HepG2 (cell line): Measurements from ENCODE around the gene DEPDC5. TPM values are rescaled to one million over a fixed set of nuclear protein-coding genes. Genes with fewer than 3 reads are reported as not detected.

Source experiments
- ATF7 ChIP-seq, 2 experiments: fragments of 450-650 bp in 1 of 2; sonication (generic) in 1 of 2; formaldehyde crosslinking in 1 of 2; IDR thresholded peaks; 2 replicates each; pipeline versions ENCODE4 v1.4.0 to v1.6.1; 2016 to 2020; ENCODE audit warnings: antibody characterized with exemption in 1 of 2, mild to moderate bottlenecking in 1 of 2, missing genetic modification reagents in 1 of 2
- ETV5 ChIP-seq: IDR thresholded peaks from 2 replicates; pipeline ENCODE4 v1.6.1; 2018; ENCODE audit warnings: missing biosample characterization, missing genetic modification reagents, inconsistent platforms, borderline replicate concordance
- HOXA3 ChIP-seq: sonication (generic); formaldehyde crosslinking; IDR thresholded peaks from 2 replicates; pipeline ENCODE4 v1.5.0; 2020; ENCODE audit warnings: missing genetic modification reagents
- HOXD1 ChIP-seq: sonication (generic); formaldehyde crosslinking; IDR thresholded peaks from 2 replicates; pipeline ENCODE4 v1.5.0; 2020; ENCODE audit warnings: missing genetic modification reagents
- ISL2 ChIP-seq: sonication (generic); formaldehyde crosslinking; IDR thresholded peaks from 2 replicates; pipeline ENCODE4 v1.5.0; 2020; ENCODE audit warnings: missing genetic modification reagents
- NFIC ChIP-seq: IDR thresholded peaks from 2 replicates; pipeline ENCODE4 v1.6.1; 2012; ENCODE audit warnings: mild to moderate bottlenecking, low read length, inconsistent platforms
- NR2F1 ChIP-seq, 2 experiments: fragments of 450-650 bp in 1 of 2; formaldehyde crosslinking in 1 of 2; IDR thresholded peaks; 2 replicates each; pipeline versions ENCODE4 v1.5.0 to v1.6.1; 2016 to 2020; ENCODE audit warnings: mild to moderate bottlenecking in 1 of 2, missing compliant biosample characterization in 1 of 2, missing genetic modification reagents in 1 of 2, moderate library complexity in 1 of 2
- POGZ ChIP-seq: sonication (generic); formaldehyde crosslinking; IDR thresholded peaks from 2 replicates; pipeline ENCODE4 v1.4.0; 2020; ENCODE audit warnings: mild to moderate bottlenecking, missing genetic modification reagents
- RXRA ChIP-seq: sonication (generic); formaldehyde crosslinking; IDR thresholded peaks from 2 replicates; pipeline ENCODE4 v1.5.1; 2020; ENCODE audit warnings: missing genetic modification reagents
- SNAPC2 ChIP-seq: sonication (generic); formaldehyde crosslinking; IDR thresholded peaks from 2 replicates; pipeline ENCODE4 v1.8.1; 2022; ENCODE audit warnings: mild to moderate bottlenecking, missing genetic modification reagents
- STAG1 ChIP-seq: sonication (generic); formaldehyde crosslinking; IDR thresholded peaks from 2 replicates; pipeline ENCODE4 v1.4.0; 2020; ENCODE audit warnings: missing genetic modification reagents
- ZNF264 ChIP-seq: sonication (generic); formaldehyde crosslinking; IDR thresholded peaks from 2 replicates; pipeline ENCODE4 v1.4.0; 2020; ENCODE audit warnings: missing genetic modification reagents
- ZNF292 ChIP-seq: sonication (generic); formaldehyde crosslinking; IDR thresholded peaks from 2 replicates; pipeline ENCODE4 v1.8.1; 2022; ENCODE audit warnings: mild to moderate bottlenecking, low read depth, missing genetic modification reagents, borderline replicate concordance
- ZNF589 ChIP-seq: sonication (generic); formaldehyde crosslinking; conservative IDR thresholded peaks from 2 replicates; pipeline ENCODE4 v1.8.0; 2022; ENCODE audit warnings: mild to moderate bottlenecking, moderate library complexity, missing genetic modification reagents
- ZNF629 ChIP-seq: sonication (generic); formaldehyde crosslinking; conservative IDR thresholded peaks from 2 replicates; pipeline ENCODE4 v1.5.0; 2020; ENCODE audit warnings: missing genetic modification reagents
- polyA plus RNA-seq, 8 experiments: library from polyadenylated mRNA; depleted of rRNA in 3 of 8; stranded (reverse) in 7 of 8; unstranded in 1 of 8; fragments of >200 nt; fragmentation: Illumina TruSeq in 4 of 8; extraction: Trizol in 4 of 8; gene quantifications; 2 replicates each; pipeline versions ENCODE4 v1.2.1 to v1.2.3, GENCODE V29; 2011 to 2016; ENCODE audit warnings: low read depth in 4 of 8, missing spikeins in 1 of 8, mixed read lengths in 1 of 8; ENCODE audit not compliant: insufficient read depth in 1 of 8
- total RNA-seq, 5 experiments: library from RNA; depleted of rRNA; stranded (reverse); fragments of >200 nt; fragmentation: Illumina TruSeq; extraction: Trizol; gene quantifications; 2 replicates each; pipeline ENCODE4 v1.2.3, GENCODE V29; 2016; ENCODE audit warnings: low read depth in 1 of 5
- TF ChIP-seq, protein P1 (sequence below): sonication (generic); formaldehyde crosslinking; IDR thresholded peaks from 2 replicates; pipeline ENCODE4 v1.9.0; 2022; ENCODE audit warnings: low read depth, missing genetic modification reagents
- TF ChIP-seq, protein P2 (sequence below): sonication (generic); formaldehyde crosslinking; IDR thresholded peaks from 2 replicates; pipeline ENCODE4 v1.9.0; 2022; ENCODE audit warnings: missing genetic modification reagents, mild to moderate bottlenecking, borderline replicate concordance
- TF ChIP-seq, protein P3 (sequence below): sonication (generic); formaldehyde crosslinking; IDR thresholded peaks from 2 replicates; pipeline ENCODE4 v1.4.0; 2020; ENCODE audit warnings: low read depth, mild to moderate bottlenecking, missing genetic modification reagents

The DEPDC5 gene
- total and polyA plus RNA-seq, 2 of the 13 experiments (the other 11 are each of a cell fraction or from before 2014, with no cell fraction given) = 9.8 to 12.4 TPM

DNA sequence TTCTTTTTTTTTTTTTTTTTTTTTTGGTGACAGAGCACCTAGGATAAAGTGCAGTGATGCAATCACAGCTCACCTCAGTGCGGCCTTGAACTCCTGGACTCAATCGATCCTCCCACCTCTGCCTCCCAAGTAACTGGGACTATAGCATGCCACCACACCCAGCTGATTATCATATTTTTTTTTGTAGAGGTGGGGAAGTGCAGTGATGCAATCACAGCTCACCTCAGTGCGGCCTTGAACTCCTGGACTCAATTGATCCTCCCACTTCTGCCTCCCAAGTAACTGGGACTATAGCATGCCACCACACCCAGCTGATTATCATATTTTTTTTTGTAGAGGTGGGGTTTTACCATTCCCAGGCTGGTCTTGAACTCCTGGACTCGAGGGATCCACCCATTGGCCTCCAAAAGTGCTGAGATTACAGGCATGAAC lies 61.6 kb downstream of the DEPDC5 start (continued):
- TF ChIP-seq, protein P1, sequence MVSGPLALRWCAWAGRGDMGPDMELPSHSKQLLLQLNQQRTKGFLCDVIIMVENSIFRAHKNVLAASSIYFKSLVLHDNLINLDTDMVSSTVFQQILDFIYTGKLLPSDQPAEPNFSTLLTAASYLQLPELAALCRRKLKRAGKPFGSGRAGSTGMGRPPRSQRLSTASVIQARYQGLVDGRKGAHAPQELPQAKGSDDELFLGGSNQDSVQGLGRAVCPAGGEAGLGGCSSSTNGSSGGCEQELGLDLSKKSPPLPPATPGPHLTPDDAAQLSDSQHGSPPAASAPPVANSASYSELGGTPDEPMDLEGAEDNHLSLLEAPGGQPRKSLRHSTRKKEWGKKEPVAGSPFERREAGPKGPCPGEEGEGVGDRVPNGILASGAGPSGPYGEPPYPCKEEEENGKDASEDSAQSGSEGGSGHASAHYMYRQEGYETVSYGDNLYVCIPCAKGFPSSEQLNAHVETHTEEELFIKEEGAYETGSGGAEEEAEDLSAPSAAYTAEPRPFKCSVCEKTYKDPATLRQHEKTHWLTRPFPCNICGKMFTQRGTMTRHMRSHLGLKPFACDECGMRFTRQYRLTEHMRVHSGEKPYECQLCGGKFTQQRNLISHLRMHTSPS (CRISPR knock-in tag) = 0 out of 2 replicates have a peak, but pooled peaks have one; percentile 19
- TF ChIP-seq STAG1 (CRISPR knock-in tag) = 0 out of 2 replicates have a peak, but pooled peaks have one; percentile 10
- TF ChIP-seq POGZ (CRISPR knock-in tag) = peak; percentile 76
- TF ChIP-seq SNAPC2 = peak; percentile 64; the same call in 1 of the 2 replicates
- TF ChIP-seq ZNF589 (CRISPR knock-in tag) = 0 out of 2 replicates have a peak, but pooled peaks have one; percentile 35
- 0 out of 2 replicates have a peak, but pooled peaks have one; percentile 36 for TF ChIP-seq ZNF292 (CRISPR knock-in tag)
- TF ChIP-seq ZNF264 = peak; percentile 51; the same call in 1 of the 2 replicates
- peak; percentile 48; the same call in 1 of the 2 replicates for TF ChIP-seq ZNF629 (CRISPR knock-in tag)
- TF ChIP-seq RXRA (CRISPR knock-in tag) = peak; percentile 83; the same call in 1 of the 2 replicates
- peak; percentile 63; the same call in 1 of the 2 replicates for TF ChIP-seq ETV5 (CRISPR knock-in tag)
- TF ChIP-seq, protein P2, sequence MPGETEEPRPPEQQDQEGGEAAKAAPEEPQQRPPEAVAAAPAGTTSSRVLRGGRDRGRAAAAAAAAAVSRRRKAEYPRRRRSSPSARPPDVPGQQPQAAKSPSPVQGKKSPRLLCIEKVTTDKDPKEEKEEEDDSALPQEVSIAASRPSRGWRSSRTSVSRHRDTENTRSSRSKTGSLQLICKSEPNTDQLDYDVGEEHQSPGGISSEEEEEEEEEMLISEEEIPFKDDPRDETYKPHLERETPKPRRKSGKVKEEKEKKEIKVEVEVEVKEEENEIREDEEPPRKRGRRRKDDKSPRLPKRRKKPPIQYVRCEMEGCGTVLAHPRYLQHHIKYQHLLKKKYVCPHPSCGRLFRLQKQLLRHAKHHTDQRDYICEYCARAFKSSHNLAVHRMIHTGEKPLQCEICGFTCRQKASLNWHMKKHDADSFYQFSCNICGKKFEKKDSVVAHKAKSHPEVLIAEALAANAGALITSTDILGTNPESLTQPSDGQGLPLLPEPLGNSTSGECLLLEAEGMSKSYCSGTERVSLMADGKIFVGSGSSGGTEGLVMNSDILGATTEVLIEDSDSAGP (CRISPR knock-in tag) = peak; percentile 59; the same call in 1 of the 2 replicates
- TF ChIP-seq HOXD1 (CRISPR knock-in tag) = peak; percentile 35; the same call in 1 of the 2 replicates
- peak; percentile 78 for TF ChIP-seq HOXA3 (CRISPR knock-in tag)
- peak; percentile 90 for TF ChIP-seq ATF7 (IDR thresholded peaks at IDR 0.05)
- peak; percentile 89; the same call in 1 of the 2 replicates for TF ChIP-seq ATF7 (CRISPR knock-in tag; IDR thresholded peaks at IDR 0.05)
- peak; percentile 29 to 33; a peak in 2 of 4 replicates for TF ChIP-seq NR2F1 (CRISPR knock-in tag; IDR thresholded peaks at IDR 0.05)
- peak; percentile 53; the same call in 1 of the 2 replicates for TF ChIP-seq NFIC
- TF ChIP-seq, protein P3, sequence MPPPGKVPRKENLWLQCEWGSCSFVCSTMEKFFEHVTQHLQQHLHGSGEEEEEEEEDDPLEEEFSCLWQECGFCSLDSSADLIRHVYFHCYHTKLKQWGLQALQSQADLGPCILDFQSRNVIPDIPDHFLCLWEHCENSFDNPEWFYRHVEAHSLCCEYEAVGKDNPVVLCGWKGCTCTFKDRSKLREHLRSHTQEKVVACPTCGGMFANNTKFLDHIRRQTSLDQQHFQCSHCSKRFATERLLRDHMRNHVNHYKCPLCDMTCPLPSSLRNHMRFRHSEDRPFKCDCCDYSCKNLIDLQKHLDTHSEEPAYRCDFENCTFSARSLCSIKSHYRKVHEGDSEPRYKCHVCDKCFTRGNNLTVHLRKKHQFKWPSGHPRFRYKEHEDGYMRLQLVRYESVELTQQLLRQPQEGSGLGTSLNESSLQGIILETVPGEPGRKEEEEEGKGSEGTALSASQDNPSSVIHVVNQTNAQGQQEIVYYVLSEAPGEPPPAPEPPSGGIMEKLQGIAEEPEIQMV (CRISPR knock-in tag) = peak; percentile 70; the same call in 1 of the 2 replicates
- peak; percentile 75 for TF ChIP-seq ISL2
